Activated CD4-positive, alpha-beta T cell treated with anti-CD3 and anti-CD28 coated beads, Interleukin-2, amount 50 U/mL, for 1 hour (primary cell): ENCODE measurements around the gene RBBP4.
"Not testable (repeated sequence)": the region's sequence is repeated elsewhere in the genome, so short reads cannot be mapped to it uniquely, and the experiment has no call there.

Experiments
- DNase-seq: peaks from one replicate; pipeline ENCODE4 v3.0.0-alpha.2; 2020

RBBP4 gene

DNA sequence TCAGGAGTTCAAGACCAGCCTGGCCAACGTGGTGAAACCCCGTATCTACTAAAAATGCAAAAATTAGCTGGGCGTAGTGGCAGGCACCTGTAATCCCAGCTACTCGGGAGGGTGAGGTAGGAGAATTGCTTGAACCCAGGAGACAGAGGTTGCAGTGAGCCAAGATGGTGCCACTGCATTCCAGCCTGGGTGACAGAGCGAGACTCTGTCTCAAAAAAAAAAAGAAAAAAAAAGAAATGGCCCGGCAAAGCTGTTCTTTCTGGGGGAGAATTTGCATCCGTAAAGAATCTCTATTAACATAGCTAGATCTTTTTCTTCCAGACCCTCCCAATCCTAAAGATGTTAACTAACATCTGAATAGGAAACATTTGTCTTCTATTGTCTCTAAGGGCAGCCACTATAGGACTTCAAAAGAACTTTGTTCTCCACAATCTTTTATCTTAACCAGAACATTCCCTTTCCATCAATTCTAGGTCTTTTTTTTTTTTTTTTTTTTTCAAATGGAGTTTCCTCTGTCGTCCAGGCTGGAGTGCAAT, 8.6 kb upstream of the RBBP4 start:
- DNase-seq: not testable (repeated sequence)

DNA sequence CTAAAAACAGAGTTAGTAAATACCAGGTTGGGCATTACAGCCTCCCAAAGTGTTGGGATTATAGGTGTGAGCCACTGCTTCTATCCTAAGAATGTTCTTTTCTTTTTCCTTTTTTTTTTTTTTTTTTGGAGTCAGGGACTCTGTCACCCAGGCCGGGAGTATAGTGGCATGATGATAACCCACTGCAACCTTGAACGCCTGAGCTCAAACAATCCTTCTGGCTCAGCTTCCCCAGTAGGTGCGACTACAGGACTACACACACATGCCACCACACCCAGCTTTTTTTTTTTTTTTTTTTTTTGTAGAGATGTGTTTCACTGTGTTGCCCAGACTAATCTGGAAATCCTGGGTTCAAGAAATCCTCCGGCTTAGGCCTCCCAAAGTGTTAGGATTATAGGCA, 6.6 kb upstream of the RBBP4 start:
- DNase-seq: no peak

GRCh38 chr1:32647308-32648134, 3.5 kb upstream of the RBBP4 start:
- no peak for DNase-seq

GRCh38 chr1:32650248-32650751, 708 bp upstream of the RBBP4 start, which contains the start of gene ZBTB8OS:
ZBTB8OS (minus strand) TSS chr1:32650550; CDS start chr1:32650529, 21 bp downstream.
- peak; percentile 84 for DNase-seq

DNA sequence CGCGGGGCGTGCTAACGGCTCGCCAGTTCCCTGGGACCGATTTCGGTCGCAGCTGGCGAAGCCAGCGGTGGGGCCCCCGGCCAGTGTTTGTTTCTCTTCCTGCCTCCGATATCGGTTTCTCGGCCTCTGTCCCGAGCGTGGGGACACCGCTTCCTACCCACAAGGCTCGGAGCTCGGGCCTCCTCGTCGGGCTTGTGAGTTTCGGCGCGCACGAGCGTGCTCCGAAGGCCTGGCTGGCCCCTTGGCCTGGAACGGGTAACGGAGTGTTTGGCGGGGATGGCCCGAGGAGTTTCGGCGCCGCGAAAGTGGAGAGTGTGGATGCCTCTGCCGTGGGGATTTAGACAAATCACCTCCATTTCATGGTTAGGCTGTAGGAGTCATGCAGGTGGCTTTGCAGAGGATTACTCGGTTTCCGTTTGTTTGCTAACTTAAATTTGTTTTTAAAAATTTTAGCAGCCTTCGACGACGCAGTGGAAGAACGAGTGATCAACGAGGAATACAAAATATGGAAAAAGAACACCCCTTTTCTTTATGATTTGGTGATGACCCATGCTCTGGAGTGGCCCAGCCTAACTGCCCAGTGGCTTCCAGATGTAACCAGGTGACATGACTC, 559 bp downstream of the RBBP4 start:
- no peak for DNase-seq

DNA sequence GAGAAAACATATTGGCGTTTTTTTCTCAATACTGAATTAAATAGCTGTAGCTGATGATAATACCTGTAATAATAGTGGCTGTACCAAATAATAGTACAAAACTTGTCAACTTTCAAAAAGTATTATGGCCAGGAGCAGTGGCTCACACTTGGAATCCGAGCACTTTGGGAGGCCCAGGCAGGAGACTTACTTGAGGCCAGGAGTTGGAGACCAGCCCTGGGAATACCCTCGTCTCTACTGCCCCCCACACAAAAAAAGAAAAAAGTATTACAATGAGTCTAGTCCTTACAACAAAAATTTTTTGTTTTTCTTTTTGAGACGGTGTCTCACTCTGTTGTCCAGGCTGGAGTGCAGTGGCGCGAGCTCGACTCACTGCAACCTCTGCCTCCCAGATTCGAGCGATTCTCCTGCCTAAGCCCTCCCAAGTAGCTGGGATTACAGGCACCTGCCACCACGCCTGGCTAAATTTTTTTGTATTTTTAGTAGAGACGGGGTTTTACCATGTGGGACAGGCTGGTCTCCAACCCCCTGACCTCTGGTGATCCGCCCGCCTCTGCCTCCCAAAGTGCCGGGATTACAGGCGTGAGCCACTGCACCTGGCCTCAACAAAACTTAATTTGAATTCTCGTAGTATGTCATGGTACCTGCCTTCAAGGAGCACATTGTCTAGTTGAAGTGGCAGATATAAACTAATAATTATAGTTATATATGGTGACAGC, 1.4 kb downstream of the RBBP4 start:
- DNase-seq: no peak

DNA sequence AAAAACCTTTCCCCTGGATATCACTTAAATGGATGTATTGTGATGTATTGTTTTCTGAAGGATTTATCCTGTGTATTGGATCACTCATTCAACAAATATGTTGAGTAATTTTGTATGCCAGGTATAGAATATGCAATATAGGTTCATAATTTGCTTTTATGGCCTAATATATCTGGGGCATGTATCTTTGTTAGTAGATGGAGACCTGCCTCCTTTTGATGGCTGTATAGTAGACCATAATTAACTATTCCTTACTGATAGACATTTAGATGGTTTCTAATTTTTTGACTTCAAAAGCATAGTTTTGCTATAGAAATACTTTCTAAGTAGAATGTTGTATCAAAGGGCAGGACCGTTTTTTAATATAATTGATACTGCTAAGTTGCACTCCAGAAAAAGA, 8.6 kb downstream of the RBBP4 start:
- no peak for DNase-seq

- DNase-seq: no peak
Observed at GRCh38 chr1:32665915-32666314, 14.9 kb downstream of the RBBP4 start.

GRCh38 chr1:32666901-32667566, 16.0 kb downstream of the RBBP4 start:
- DNase-seq: no peak

DNA sequence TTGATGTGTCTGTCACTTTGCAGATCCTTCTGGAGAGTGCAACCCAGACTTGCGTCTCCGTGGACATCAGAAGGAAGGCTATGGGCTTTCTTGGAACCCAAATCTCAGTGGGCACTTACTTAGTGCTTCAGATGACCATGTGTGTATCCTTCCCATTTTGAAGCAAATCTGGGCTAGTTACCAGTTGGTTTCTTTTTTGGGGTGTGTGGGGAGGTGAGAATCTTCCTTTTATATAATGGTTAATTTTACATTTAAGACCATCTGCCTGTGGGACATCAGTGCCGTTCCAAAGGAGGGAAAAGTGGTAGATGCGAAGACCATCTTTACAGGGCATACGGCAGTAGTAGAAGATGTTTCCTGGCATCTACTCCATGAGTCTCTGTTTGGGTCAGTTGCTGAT, 17.7 kb downstream of the RBBP4 start:
- not testable (repeated sequence) for DNase-seq

- no peak for DNase-seq
Observed at GRCh38 chr1:32676945-32677344, 25.9 kb downstream of the RBBP4 start.

DNA sequence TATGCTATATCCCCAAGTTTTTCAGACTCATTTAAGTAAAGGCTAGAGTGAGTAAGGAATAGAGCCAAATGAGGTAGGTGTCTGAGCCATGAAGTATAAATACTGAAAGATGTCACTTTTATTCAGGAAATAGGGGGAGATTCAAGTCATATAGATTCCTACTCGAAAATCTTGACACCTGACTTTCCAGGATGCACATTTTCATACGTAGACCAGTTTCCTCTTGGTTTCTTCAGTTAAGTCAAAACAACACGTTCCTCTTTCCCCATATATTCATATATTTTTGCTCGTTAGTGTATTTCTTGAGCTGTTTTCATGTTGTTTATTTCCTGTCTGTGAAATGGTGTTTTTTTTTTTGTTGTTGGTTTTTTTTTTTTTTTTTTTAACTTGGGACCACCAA, 29.0 kb downstream of the RBBP4 start:
- not testable (repeated sequence) for DNase-seq

- no peak for DNase-seq
Observed at GRCh38 chr1:32680642-32681041, 29.6 kb downstream of the RBBP4 start.

DNA sequence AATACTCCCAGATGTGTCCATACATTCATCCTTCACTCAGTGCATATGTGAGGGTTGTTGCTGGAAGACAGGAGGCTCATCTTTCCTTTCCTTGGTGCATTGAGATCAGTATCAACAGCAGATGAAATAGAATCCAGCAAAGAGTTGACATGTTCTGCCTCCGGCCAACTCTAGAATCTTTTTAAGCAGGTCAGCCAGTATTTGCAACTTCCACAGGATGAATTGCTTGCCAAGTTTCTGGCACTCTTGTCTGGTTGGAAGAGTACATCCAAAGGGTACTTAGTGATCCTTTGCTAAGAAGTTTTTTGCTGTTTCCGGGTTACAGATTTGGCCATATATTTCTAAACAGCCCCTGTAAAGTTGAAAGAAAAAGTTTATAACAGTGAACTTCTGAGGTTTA, 30.5 kb downstream of the RBBP4 start:
- no peak for DNase-seq

DNA sequence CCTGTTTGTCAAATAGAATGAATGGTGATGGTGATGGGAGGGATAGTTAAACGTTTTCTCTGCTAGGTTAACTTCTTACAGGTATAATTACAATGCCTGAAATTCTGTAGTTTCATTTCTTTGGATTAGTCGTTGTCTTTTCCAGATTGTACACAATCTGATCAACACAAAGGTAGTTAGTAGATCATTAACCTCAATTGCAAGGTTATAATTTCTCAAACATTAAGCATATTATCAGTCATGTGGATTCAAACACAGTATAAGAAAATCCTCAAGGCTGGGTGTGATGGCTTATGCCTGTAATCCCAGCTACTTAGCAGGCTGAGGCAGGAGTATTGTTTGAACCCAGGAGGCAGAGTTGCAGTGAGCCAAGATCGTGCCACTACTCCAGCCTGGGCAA, 31.0 kb downstream of the RBBP4 start:
- no peak for DNase-seq

DNA sequence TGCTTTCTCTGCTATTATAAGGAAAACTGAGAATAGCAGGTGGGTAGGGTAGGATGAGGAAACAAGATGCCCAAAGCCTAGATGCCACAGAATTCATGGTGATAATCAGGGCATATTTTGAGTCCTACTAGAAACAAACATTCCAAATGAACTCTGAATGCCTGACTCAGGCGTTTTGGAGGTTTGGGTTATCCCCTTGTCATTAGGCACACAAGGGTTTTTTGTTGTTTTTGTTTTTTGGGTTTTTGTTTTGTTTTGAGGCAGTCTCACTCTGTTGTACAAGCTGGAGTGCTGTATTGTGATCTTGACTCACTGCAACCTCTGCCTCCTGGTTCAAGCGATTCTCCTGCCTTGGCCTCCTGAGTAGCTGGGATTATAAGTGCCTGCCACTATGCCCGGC, 32.4 kb downstream of the RBBP4 start:
- no peak for DNase-seq

DNA sequence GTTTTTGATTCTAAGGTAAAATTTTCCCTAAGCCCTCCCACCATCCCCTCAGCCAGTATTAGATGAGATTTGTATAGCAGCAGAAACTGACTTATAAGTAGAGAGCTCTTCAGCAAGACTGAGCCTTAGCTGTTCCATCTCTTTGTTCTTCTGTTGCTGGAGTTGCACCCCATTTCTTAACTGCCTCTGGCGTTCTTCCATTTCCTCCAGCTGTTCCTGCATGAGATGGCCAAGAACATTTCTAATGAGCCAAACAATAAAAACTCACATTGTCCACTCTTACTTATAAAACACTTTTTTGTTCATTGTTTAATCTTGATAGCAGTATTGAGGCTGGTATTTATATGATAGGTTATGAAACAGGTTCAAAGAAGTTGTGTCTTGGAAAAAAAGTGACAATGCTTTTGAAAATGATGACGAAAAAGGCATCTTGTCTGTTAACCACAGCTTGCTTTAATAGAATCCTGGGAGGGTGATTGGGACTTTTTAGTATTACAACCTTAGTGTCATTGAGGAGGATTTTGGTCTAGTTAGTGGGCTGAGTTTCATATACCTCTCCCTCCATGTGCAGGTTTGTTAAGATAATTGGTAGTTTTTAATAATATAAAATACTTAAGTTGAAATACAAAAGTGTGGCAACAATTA, 33.3 kb downstream of the RBBP4 start:
- no peak for DNase-seq

DNA sequence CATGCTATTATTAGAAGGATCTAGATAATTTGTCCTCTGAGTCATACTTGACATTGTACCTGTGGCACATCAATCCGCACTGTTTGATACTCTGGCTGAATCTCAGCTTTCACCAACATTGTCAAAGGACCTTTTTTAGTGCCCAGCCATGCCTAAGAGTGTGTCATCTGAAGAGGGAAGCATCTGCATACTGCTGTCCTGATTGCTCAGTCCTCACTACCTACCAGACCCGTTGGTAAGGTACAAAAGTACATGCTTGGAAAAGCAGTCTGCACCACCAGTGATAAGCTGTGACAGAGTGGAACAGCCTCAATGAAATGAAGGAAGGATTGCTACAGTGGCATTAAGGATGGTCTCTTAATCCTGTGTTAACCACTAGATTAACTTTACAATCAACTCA, 34.5 kb downstream of the RBBP4 start:
- DNase-seq: no peak

- DNase-seq: no peak
Observed at GRCh38 chr1:32686387-32686786, 35.4 kb downstream of the RBBP4 start.

- DNase-seq: no peak
Observed at GRCh38 chr1:32693455-32694174, 42.6 kb downstream of the RBBP4 start.

DNA sequence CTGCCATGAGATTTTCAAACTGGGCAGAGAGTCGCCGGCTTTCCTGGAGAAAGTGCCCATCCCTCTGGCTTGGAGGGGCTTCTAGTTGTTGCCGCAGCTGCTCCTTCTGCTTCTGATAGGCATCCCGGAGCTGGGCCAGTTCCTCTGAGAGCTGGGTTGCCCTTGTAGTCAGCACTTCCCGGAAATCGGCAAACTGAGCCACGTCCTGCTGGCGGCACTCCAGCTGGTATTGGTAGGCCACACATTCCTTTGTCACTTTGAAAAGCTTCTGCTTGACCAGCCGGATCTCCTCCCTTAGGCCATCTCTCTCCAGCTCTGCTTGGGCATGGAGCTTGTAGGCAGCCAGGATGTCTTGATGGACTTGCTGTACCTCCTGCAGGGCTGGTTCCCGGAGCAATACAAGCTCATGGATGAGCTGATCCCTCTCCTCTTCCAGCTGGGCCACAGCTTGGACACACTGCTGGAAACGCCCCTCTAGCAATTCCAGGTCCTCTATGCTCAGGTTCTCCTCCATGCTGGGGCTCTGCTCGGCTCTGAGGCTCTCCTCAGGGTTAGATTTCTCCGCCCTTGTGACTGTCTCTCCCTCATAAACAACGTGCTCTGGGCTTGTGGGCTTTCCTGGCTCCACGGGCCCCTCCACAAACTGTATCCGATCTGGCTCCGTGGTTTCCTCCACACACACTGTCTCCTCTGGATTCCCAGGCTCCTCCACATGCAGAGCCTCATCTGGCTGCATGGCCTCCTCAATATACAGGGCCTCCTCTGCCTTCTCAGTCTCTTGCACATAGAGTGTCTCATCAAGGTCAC, 44.3 kb downstream of the RBBP4 start:
- DNase-seq: no peak
